NCI-H187 (cell line): Measurements from ENCODE around the gene TULP1.

ENCODE experiments used
- DNase-seq, 2 experiments: peaks; one replicate each; lab custom pipeline; 2025; lab: John Stamatoyannopoulos, UW

TULP1 gene

GRCh38 chr6:35465646-35466045, 47.0 kb downstream of the TULP1 start:
- DNase-seq = no peak

- DNase-seq = no peak
Measured at GRCh38 chr6:35463292-35463691, 49.4 kb downstream of the TULP1 start.

GRCh38 chr6:35461270-35461669, 51.4 kb downstream of the TULP1 start:
- no peak for DNase-seq

GRCh38 chr6:35457907-35458306, 54.8 kb downstream of the TULP1 start:
- no peak for DNase-seq

GRCh38 chr6:35454391-35455110, 58.1 kb downstream of the TULP1 start:
- DNase-seq = peak in 1 of 2 experiments; percentile 17

GRCh38 chr6:35453236-35453635, 59.5 kb downstream of the TULP1 start:
- DNase-seq = no peak

- DNase-seq = peak; percentile 83 to 86
Measured at GRCh38 chr6:35452183-35453090, 60.3 kb downstream of the TULP1 start, which contains the start of gene FANCE. Gene FANCE, plus strand, starts transcription at chr6:35452338. Its CDS starts 208 bp downstream, at chr6:35452546.

GRCh38 chr6:35451354-35452182, 61.1 kb downstream of the TULP1 start:
- no peak for DNase-seq

GRCh38 chr6:35449287-35449881, 63.3 kb downstream of the TULP1 start:
- peak in 1 of 2 experiments; percentile 38 for DNase-seq

GRCh38 chr6:35448191-35448590, 64.5 kb downstream of the TULP1 start:
- DNase-seq = no peak
